Esophagus muscularis mucosa (tissue), 3 donors: Measurements from ENCODE around the gene SLC13A2.
"Not testable (repeated sequence)": the region's sequence is repeated elsewhere in the genome, so short reads cannot be mapped to it uniquely, and the experiment has no call there.

ENCODE experiments used
- CTCF ChIP-seq, 3 experiments: fragments of 200-600 bp in 2 of 3; fragments of 450-650 bp in 1 of 3; sonication (generic) in 2 of 3; IDR thresholded peaks; one replicate each; pipeline ENCODE4 v1.5.1; 2017 to 2019; ENCODE audit warnings: antibody characterized with exemption in 3 of 3, mild to moderate bottlenecking in 2 of 3, moderate library complexity in 1 of 3
- POLR2AphosphoS5 ChIP-seq, 2 donors: sonication (generic); formaldehyde crosslinking; IDR thresholded peaks; one replicate each; pipeline ENCODE4 v1.6.1; 2017; ENCODE audit warnings: antibody characterized with exemption in 2 of 2

GRCh38 chr17:28434326-28434725 is 39.1 kb upstream of the SLC13A2 start:
- TF ChIP-seq POLR2AphosphoS5, CTCF (IDR thresholded peaks at IDR 0.05): not testable (repeated sequence)
